HepG2 (cell line): Measurements from ENCODE around the gene ARG2. TPM values are rescaled to one million over a fixed set of nuclear protein-coding genes. Genes with fewer than 3 reads are reported as not detected.

Experiments
- FOXA1 ChIP-seq, 2 experiments: fragments of 450-650 bp in 1 of 2; sonication (generic) in 1 of 2; formaldehyde crosslinking in 1 of 2; IDR thresholded peaks; 2 replicates each; pipeline versions ENCODE4 v1.4.0 to v1.6.1; 2016 to 2020; ENCODE audit warnings: missing genetic modification reagents in 1 of 2
- GTF3A ChIP-seq: sonication (generic); formaldehyde crosslinking; conservative IDR thresholded peaks from 2 replicates; pipeline ENCODE4 v1.4.0; 2020; ENCODE audit warnings: mild to moderate bottlenecking, missing genetic modification reagents
- KDM5A ChIP-seq: fragments of 200-600 bp; sonication (generic); IDR thresholded peaks from 2 replicates; pipeline ENCODE4 v1.7.0; 2018; ENCODE audit warnings: antibody characterized with exemption, mild to moderate bottlenecking, low read length, borderline replicate concordance
- KLF9 ChIP-seq: IDR thresholded peaks from 2 replicates; pipeline ENCODE4 v1.6.1; 2016; ENCODE audit warnings: low read depth
- NR2F2 ChIP-seq: IDR thresholded peaks from 2 replicates; pipeline ENCODE4 v1.6.1; 2012; ENCODE audit warnings: low read depth, inconsistent platforms, borderline replicate concordance
- PHB2 ChIP-seq: fragments of 450-650 bp; IDR thresholded peaks from 2 replicates; pipeline ENCODE4 v1.6.1; 2018; ENCODE audit not compliant: partially characterized antibody
- RAD21 ChIP-seq: fragments of 450-650 bp; formaldehyde crosslinking; IDR thresholded peaks from 2 replicates; pipeline ENCODE4 v1.5.0; 2020; ENCODE audit warnings: mild to moderate bottlenecking
- RBM22 ChIP-seq: fragments of 200-400 bp; formaldehyde crosslinking; optimal IDR thresholded peaks from 2 replicates; pipeline ENCODE3; 2017; ENCODE audit warnings: mild to moderate bottlenecking, low read length, moderate library complexity
- RFX3 ChIP-seq: IDR thresholded peaks from 2 replicates; pipeline ENCODE4 v1.6.1; 2016; ENCODE audit warnings: missing biosample characterization, missing genetic modification reagents
- SCMH1 ChIP-seq: sonication (generic); formaldehyde crosslinking; IDR thresholded peaks from 2 replicates; pipeline ENCODE4 v1.9.0; 2021; ENCODE audit warnings: missing genetic modification reagents, mild to moderate bottlenecking, borderline replicate concordance
- SNRNP70 ChIP-seq: fragments of 200-400 bp; formaldehyde crosslinking; IDR thresholded peaks from 2 replicates; pipeline ENCODE4 v1.6.1; 2017; ENCODE audit warnings: mild to moderate bottlenecking, low read depth, low read length, moderate library complexity
- TEF ChIP-seq: sonication (generic); formaldehyde crosslinking; IDR thresholded peaks from 2 replicates; pipeline ENCODE4 v1.5.0; 2020; ENCODE audit warnings: missing genetic modification reagents
- TGIF2 ChIP-seq: IDR thresholded peaks from 2 replicates; pipeline ENCODE4 v1.6.1; 2016; ENCODE audit warnings: control low read depth, missing compliant biosample characterization
- UBTF ChIP-seq: sonication (generic); formaldehyde crosslinking; IDR thresholded peaks from 2 replicates; pipeline ENCODE4 v1.4.0; 2020; ENCODE audit warnings: mild to moderate bottlenecking, missing genetic modification reagents
- ZBTB1 ChIP-seq: sonication (generic); formaldehyde crosslinking; IDR thresholded peaks from 2 replicates; pipeline ENCODE4 v1.4.0; 2020; ENCODE audit warnings: missing genetic modification reagents, borderline replicate concordance
- ZNF160 ChIP-seq: sonication (generic); formaldehyde crosslinking; IDR thresholded peaks from 2 replicates; pipeline ENCODE4 v1.8.0; 2022; ENCODE audit warnings: mild to moderate bottlenecking, inconsistent platforms, missing genetic modification reagents
- ZNF18 ChIP-seq: sonication (generic); formaldehyde crosslinking; IDR thresholded peaks from 2 replicates; pipeline ENCODE4 v1.8.0; 2022; ENCODE audit warnings: mild to moderate bottlenecking, missing genetic modification reagents; ENCODE audit not compliant: insufficient replicate concordance
- ZNF207 ChIP-seq: fragments of 450-650 bp; IDR thresholded peaks from 2 replicates; pipeline ENCODE4 v1.6.1; 2016; ENCODE audit warnings: antibody characterized with exemption, borderline replicate concordance
- ZNF383 ChIP-seq: sonication (generic); formaldehyde crosslinking; IDR thresholded peaks from 2 replicates; pipeline ENCODE4 v1.4.0; 2020; ENCODE audit warnings: missing genetic modification reagents, mild to moderate bottlenecking, borderline replicate concordance
- ZNF432 ChIP-seq: sonication (generic); formaldehyde crosslinking; IDR thresholded peaks from 2 replicates; pipeline ENCODE4 v1.5.0; 2020; ENCODE audit warnings: missing genetic modification reagents, mild to moderate bottlenecking, borderline replicate concordance
- ZNF644 ChIP-seq: IDR thresholded peaks from 2 replicates; pipeline ENCODE4 v1.6.1; 2016; ENCODE audit warnings: low read depth
- ZNF770 ChIP-seq: sonication (generic); formaldehyde crosslinking; IDR thresholded peaks from 2 replicates; pipeline ENCODE4 v1.5.0; 2020; ENCODE audit warnings: mild to moderate bottlenecking, missing genetic modification reagents
- ZNF841 ChIP-seq: sonication (generic); formaldehyde crosslinking; IDR thresholded peaks from 2 replicates; pipeline ENCODE4 v1.8.1; 2023; ENCODE audit warnings: missing genetic modification reagents, borderline replicate concordance
- ZNF878 ChIP-seq: sonication (generic); formaldehyde crosslinking; IDR thresholded peaks from 2 replicates; pipeline ENCODE4 v1.8.1; 2023; ENCODE audit warnings: mild to moderate bottlenecking, missing genetic modification reagents, moderate library complexity
- polyA plus RNA-seq, 8 experiments: library from polyadenylated mRNA; depleted of rRNA in 3 of 8; stranded (reverse) in 7 of 8; unstranded in 1 of 8; fragments of >200 nt; fragmentation: Illumina TruSeq in 4 of 8; extraction: Trizol in 4 of 8; gene quantifications; 2 replicates each; pipeline versions ENCODE4 v1.2.1 to v1.2.3, GENCODE V29; 2011 to 2016; ENCODE audit warnings: low read depth in 4 of 8, missing spikeins in 1 of 8, mixed read lengths in 1 of 8; ENCODE audit not compliant: insufficient read depth in 1 of 8
- total RNA-seq, 5 experiments: library from RNA; depleted of rRNA; stranded (reverse); fragments of >200 nt; fragmentation: Illumina TruSeq; extraction: Trizol; gene quantifications; 2 replicates each; pipeline ENCODE4 v1.2.3, GENCODE V29; 2016; ENCODE audit warnings: low read depth in 1 of 5

Gene ARG2
- total and polyA plus RNA-seq, 2 of the 13 experiments (the other 11 are each of a cell fraction or from before 2014, with no cell fraction given): 37.5 to 73.6 TPM

- TF ChIP-seq ZNF770 (CRISPR knock-in tag) (no peak), SCMH1 (CRISPR knock-in tag) (no peak), ZNF644 (no peak), ZNF432 (no peak), KLF9 (CRISPR knock-in tag) (no peak), FOXA1 (IDR thresholded peaks at IDR 0.05) (no peak), FOXA1 (CRISPR knock-in tag; IDR thresholded peaks at IDR 0.05) (no peak), NR2F2 (no peak), UBTF (peak; percentile 90; the same call in 1 of the 2 replicates), TEF (CRISPR knock-in tag) (0 out of 2 replicates have a peak, but pooled peaks have one; percentile 69), PHB2 (no peak), ZNF160 (CRISPR knock-in tag) (peak; percentile 24; the same call in 1 of the 2 replicates), RBM22 (peak; percentile 40), ZNF207 (no peak), RFX3 (CRISPR knock-in tag) (no peak), TGIF2 (CRISPR knock-in tag) (peak; percentile 23; the same call in 1 of the 2 replicates), RAD21 (CRISPR knock-in tag) (no peak; the same call in 1 of the 2 replicates), KDM5A (peak; percentile 78; the same call in 1 of the 2 replicates), GTF3A (CRISPR knock-in tag) (no peak), ZNF841 (no peak), ZBTB1 (CRISPR knock-in tag) (no peak), ZNF383 (CRISPR knock-in tag) (no peak), SNRNP70 (no peak), ZNF18 (CRISPR knock-in tag) (no peak), ZNF878 (no peak; the same call in 1 of the 2 replicates)
These were observed 54.9 kb downstream of the ARG2 start, which contains the start of gene VTI1B (continued) for GRCh38 chr14:67674480-67675218.
